ENCODE results near the gene SORL1.

The SORL1 gene

GRCh38 chr11:121670805-121671282, 218.7 kb downstream of the SORL1 start:
- DNase-seq, result no peak

GRCh38 chr11:121671283-121672168, 219.4 kb downstream of the SORL1 start:
- no peak for DNase-seq

- DNase-seq, result no peak
Observed at GRCh38 chr11:121672630-121673487, 220.7 kb downstream of the SORL1 start.

GRCh38 chr11:121681550-121682268, 229.6 kb downstream of the SORL1 start:
- DNase-seq, result no peak

All from NCI-H187 (cell line).